ENCODE data around the gene TNF. TPM values are rescaled to one million over a fixed set of nuclear protein-coding genes. Genes with fewer than 3 reads are reported as not detected.

Gene TNF
- total RNA-seq, 4 donors from 2014 or later = 1.0 to 6.4 (median 3.3) TPM

DNA sequence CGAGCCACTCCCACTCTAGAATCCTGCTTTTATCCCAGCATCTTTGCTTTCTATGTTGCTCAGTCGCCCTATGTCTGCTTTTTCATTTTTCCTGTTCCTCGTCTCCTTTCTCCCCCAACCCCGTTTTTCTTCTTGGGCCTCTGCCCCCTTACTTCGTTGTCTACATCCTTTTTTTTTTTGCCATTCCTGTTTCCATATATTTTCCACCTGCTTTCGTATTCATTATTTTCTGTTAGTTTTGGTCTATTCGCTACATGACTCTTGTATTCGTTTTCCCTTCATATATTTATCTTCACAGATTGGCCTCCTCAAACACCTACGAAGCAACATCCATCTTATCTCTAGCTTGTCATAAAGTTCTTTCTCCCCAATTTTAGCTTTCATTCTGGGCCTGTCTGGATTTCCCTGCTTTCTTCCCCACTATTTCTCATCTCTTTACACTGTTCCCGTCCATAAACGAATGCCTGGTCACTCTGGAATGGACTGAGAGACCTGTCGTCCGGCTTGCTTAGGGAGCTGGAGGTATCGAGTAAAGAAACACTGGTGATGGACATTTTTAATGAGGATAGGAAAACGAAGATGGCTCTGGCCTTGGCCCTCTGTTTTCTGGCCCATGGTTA, 46.1 kb downstream of the TNF start:
- H3K4me3 ChIP-seq = peak overlapping the region; percentile 65
- no peaks in the 10 kb centered on the region for H3K27me3 ChIP-seq
- WGBS = 10% methylated on average over 15 of the region's 15 CpGs
- H3K36me3 ChIP-seq = peaks cover 32% of the 10 kb centered on the region
- peak overlapping the region; percentile 96 for H3K27ac ChIP-seq
- DNase-seq (ENCODE audit: low spot score in 2 of 2) = no peak
- H3K4me1 ChIP-seq = peaks cover 24% of the 10 kb centered on the region
- no peaks in the 10 kb centered on the region for H3K9me3 ChIP-seq
- TF ChIP-seq POLR2A (IDR thresholded peaks at IDR 0.05) (no peak), EP300 (IDR thresholded peaks at IDR 0.05) (no peak), POLR2AphosphoS5 (IDR thresholded peaks at IDR 0.05) (no peak)
- TF ChIP-seq, protein P1, sequence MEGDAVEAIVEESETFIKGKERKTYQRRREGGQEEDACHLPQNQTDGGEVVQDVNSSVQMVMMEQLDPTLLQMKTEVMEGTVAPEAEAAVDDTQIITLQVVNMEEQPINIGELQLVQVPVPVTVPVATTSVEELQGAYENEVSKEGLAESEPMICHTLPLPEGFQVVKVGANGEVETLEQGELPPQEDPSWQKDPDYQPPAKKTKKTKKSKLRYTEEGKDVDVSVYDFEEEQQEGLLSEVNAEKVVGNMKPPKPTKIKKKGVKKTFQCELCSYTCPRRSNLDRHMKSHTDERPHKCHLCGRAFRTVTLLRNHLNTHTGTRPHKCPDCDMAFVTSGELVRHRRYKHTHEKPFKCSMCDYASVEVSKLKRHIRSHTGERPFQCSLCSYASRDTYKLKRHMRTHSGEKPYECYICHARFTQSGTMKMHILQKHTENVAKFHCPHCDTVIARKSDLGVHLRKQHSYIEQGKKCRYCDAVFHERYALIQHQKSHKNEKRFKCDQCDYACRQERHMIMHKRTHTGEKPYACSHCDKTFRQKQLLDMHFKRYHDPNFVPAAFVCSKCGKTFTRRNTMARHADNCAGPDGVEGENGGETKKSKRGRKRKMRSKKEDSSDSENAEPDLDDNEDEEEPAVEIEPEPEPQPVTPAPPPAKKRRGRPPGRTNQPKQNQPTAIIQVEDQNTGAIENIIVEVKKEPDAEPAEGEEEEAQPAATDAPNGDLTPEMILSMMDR (IDR thresholded peaks at IDR 0.05) = no peak

- 19% methylated on average over 4 of the region's 4 CpGs for WGBS
- no peaks in the 10 kb centered on the region for H3K27me3 ChIP-seq
- H3K27ac ChIP-seq = peak overlapping the region; percentile 96
- H3K9me3 ChIP-seq = no peaks in the 10 kb centered on the region
- H3K4me3 ChIP-seq = peak overlapping the region; percentile 65
- H3K4me1 ChIP-seq = peaks cover 24% of the 10 kb centered on the region
- H3K36me3 ChIP-seq = peaks cover 37% of the 10 kb centered on the region
- TF ChIP-seq POLR2A (IDR thresholded peaks at IDR 0.05) = no peak
- TF ChIP-seq POLR2AphosphoS5 (IDR thresholded peaks at IDR 0.05) = no peak
- TF ChIP-seq, protein P1 (IDR thresholded peaks at IDR 0.05) = no peak
- no peak for TF ChIP-seq EP300 (IDR thresholded peaks at IDR 0.05)
- DNase-seq (ENCODE audit: low spot score in 2 of 2) = no peak
These were observed 46.6 kb downstream of the TNF start for GRCh38 chr6:31621991-31622390.

DNA sequence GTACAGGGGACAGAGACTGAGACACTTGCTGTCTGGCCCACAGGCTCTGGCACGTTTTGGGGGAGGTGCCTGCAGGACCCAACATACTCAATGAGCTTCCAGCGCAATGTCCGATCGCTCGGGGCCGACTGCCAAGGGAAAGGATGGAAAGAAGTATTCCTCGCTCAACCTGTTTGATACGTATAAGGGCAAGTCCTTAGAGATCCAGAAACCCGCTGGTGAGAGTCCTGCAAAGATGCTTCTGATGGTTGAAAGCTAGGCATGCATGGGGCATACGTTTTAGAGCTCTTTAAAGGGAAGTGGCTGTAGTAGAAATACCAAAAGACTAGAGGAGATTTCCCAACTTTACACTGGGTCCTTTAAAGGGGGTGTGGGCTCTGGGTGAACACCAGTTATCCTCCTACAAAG, 47.3 kb downstream of the TNF start:
- Histone ChIP-seq H3K4me1 (peaks cover 24% of the 10 kb centered on the region), H3K36me3 (peaks cover 44% of the 10 kb centered on the region), H3K27me3 (no peaks in the 10 kb centered on the region), H3K27ac (peak overlapping the region; percentile 96), H3K4me3 (peak overlapping the region; percentile 65), H3K9me3 (no peaks in the 10 kb centered on the region)
- DNase-seq (ENCODE audit: low spot score in 2 of 2) = no peak
- 46% methylated on average over 10 of the region's 10 CpGs for WGBS
- no peak for TF ChIP-seq POLR2AphosphoS5 (IDR thresholded peaks at IDR 0.05)
- TF ChIP-seq EP300 (IDR thresholded peaks at IDR 0.05) = no peak
- TF ChIP-seq POLR2A (IDR thresholded peaks at IDR 0.05) = no peak
- TF ChIP-seq, protein P1 (IDR thresholded peaks at IDR 0.05) = no peak

DNA sequence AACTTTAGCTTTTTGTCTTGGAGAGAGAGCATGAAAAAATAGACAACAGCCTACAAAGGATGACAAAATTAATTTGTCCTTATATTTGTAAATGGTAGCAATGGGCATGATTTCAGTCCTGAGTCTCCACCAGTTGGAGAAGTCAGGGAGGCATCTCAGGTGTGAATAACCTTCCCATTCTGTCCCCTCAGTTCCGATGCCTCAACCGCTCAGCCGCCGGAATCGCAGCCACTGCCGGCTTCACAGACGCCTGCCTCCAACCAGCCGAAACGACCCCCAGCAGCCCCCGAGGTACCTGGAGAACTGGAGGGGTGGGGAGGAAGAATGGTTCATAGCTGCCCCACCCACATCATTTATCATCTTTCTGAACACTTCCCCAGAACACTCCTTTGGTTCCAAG, 48.7 kb downstream of the TNF start:
- peaks cover 58% of the 10 kb centered on the region for H3K36me3 ChIP-seq
- no peak overlapping the region for H3K27ac ChIP-seq
- TF ChIP-seq EP300 (IDR thresholded peaks at IDR 0.05) (no peak), POLR2A (IDR thresholded peaks at IDR 0.05) (no peak)
- TF ChIP-seq, protein P1 (IDR thresholded peaks at IDR 0.05) = no peak
- H3K9me3 ChIP-seq = no peaks in the 10 kb centered on the region
- no peak for DNase-seq (ENCODE audit: low spot score in 2 of 2)
- 80% methylated on average over 9 of the region's 10 CpGs for WGBS
- H3K4me1 ChIP-seq = peaks cover 24% of the 10 kb centered on the region
- no peak overlapping the region for H3K4me3 ChIP-seq
- no peaks in the 10 kb centered on the region for H3K27me3 ChIP-seq

DNA sequence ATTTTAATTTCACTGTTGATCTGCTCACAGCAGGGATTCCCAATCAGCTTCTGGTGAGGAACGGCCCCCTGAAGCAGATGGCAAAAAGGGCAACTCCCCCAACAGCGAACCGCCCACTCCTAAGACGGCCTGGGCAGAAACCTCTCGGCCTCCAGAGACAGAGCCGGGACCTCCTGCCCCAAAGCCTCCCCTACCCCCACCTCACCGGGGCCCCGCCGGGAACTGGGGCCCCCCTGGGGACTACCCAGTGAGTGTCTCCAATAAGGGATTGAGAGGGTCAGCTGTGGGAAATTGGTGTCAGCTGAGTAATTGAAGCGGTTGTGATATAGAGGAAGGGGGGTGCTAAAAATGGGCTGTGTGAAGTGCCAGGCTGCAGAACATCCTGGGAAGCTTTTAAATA, 51.6 kb downstream of the TNF start:
- Histone ChIP-seq H3K9me3 (no peaks in the 10 kb centered on the region), H3K4me3 (no peak overlapping the region), H3K27ac (no peak overlapping the region), H3K27me3 (no peaks in the 10 kb centered on the region), H3K4me1 (peaks cover 10% of the 10 kb centered on the region), H3K36me3 (peaks cover 87% of the 10 kb centered on the region)
- no peak for DNase-seq (ENCODE audit: low spot score in 2 of 2)
- TF ChIP-seq, protein P1 (IDR thresholded peaks at IDR 0.05) = no peak
- TF ChIP-seq POLR2AphosphoS5 (IDR thresholded peaks at IDR 0.05) = no peak
- no peak for TF ChIP-seq POLR2A (IDR thresholded peaks at IDR 0.05)
- TF ChIP-seq EP300 (IDR thresholded peaks at IDR 0.05) = no peak
- 87% methylated on average over 10 of the region's 10 CpGs for WGBS
